D721Med (cell line): ENCODE measurements around the gene DPP10.

Experiments used
- DNase-seq: peaks from one replicate; pipeline ENCODE4 v3.0.0; 2011; ENCODE audit warnings: low spot score; ENCODE audit not compliant: insufficient read length
- FAIRE-seq: peaks from 2 replicates; lab custom pipeline; 2011; peaks lifted over from hg19 to GRCh38; lab: Jason Lieb, UNC
- TF ChIP-seq, protein P1 (sequence below): IDR thresholded peaks from 2 replicates; pipeline ENCODE4 v1.5.1; 2012; ENCODE audit warnings: mild to moderate bottlenecking, control low read depth; ENCODE audit not compliant: insufficient read depth; ENCODE audit errors: missing control alignments

Gene DPP10

GRCh38 chr2:114862243-114862642 is 419.8 kb downstream of the DPP10 start:
- TF ChIP-seq, protein P1, sequence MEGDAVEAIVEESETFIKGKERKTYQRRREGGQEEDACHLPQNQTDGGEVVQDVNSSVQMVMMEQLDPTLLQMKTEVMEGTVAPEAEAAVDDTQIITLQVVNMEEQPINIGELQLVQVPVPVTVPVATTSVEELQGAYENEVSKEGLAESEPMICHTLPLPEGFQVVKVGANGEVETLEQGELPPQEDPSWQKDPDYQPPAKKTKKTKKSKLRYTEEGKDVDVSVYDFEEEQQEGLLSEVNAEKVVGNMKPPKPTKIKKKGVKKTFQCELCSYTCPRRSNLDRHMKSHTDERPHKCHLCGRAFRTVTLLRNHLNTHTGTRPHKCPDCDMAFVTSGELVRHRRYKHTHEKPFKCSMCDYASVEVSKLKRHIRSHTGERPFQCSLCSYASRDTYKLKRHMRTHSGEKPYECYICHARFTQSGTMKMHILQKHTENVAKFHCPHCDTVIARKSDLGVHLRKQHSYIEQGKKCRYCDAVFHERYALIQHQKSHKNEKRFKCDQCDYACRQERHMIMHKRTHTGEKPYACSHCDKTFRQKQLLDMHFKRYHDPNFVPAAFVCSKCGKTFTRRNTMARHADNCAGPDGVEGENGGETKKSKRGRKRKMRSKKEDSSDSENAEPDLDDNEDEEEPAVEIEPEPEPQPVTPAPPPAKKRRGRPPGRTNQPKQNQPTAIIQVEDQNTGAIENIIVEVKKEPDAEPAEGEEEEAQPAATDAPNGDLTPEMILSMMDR = no peak
- no peak for DNase-seq
- no peak for FAIRE-seq

GRCh38 chr2:114864901-114865300 is 422.5 kb downstream of the DPP10 start:
- DNase-seq = no peak
- TF ChIP-seq, protein P1 = no peak
- FAIRE-seq = no peak

DNA sequence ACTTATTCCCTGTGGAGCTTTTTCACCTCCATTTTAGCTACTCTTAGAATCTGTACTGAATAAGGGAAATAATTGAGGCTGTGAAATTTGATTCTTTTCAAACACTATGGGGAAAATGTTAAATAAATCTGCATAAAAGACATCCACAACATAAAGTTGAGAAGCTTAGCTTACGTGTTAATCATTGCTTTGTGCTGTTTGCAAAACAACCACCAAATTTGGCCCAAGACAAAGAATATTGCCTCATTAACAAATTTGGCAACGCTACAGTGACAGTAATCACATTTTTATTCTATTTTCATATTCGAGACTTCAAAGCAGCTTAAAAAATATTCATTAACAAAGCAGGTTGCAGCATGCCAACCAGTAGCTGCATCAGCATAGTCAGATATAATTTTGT is 437.6 kb downstream of the DPP10 start:
- DNase-seq (no peak), FAIRE-seq (no peak)

DNA sequence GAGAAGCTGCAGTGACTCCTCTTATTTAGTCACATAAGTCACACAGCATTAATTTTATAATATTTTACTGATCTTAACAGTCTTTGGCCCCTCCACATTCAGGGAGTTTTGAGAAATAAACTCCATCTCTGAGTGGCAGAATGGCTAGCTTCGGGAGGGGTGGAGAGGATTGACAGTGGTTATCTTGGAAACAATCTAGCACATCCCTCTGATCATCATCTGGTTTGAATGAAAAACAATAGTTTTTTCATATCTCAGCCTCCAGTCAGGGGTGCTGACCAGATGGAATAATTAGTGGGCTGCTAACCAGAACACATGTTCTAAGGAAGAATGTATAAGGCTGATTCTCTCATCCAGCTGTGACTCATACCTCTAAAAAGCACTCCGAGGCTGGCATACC is 477.5 kb downstream of the DPP10 start:
- TF ChIP-seq, protein P1 = no peak
- no peak for DNase-seq
- no peak for FAIRE-seq

More for the DNA sequence above, 437.6 kb downstream of the DPP10 start:
- TF ChIP-seq, protein P1 = no peak

DNA sequence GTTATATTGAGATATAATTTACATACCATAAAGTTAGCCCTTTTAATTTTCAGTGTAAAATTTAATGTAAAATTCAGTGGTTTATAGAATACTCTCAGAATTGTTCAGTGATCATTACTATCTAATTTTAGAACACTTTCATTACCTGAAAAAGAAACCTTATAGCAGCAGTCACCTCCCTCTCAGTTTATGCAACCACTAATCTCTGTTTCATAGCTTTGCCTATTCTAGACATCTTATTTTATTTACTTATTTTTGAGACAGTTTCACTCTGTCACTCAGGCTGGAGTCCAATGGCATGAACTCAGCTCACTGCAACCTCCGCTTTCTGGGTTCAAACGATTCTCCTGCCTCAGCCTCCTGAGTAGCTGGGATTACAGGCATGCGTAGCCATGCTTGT is 479.6 kb downstream of the DPP10 start:
- DNase-seq (no peak), FAIRE-seq (no peak)

GRCh38 chr2:114925296-114926255 is 483.1 kb downstream of the DPP10 start:
- TF ChIP-seq, protein P1 = no peak
- no peak for FAIRE-seq
- no peak for DNase-seq

More for the DNA sequence above, 479.6 kb downstream of the DPP10 start:
- TF ChIP-seq, protein P1 = no peak

DNA sequence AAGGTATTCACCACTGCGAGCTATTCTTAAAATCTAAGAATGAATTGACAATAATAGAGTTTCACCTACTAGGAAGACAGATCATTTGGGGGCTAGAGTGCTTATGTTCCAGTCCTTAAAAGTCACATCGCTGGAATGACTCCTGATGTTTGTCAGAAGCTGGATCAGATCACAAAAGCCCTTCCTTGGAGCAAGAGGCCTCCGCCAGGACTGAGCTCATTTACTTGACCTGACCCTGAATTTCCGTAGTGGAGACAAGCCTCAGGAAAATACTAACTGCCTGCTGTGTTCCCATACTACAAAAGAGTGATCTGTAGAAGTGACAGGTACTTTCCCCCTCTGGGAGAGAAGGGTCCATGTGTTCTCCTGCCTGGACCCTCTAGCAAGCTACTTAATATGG is 483.9 kb downstream of the DPP10 start:
- DNase-seq = no peak
- TF ChIP-seq, protein P1 = no peak
- no peak for FAIRE-seq
